ENCODE results near the gene SSH3. TPM values are rescaled to one million over a fixed set of nuclear protein-coding genes. Genes with fewer than 3 reads are reported as not detected.

The SSH3 gene
- total RNA-seq, 1 donor from 2014 or later: 35.0 TPM

DNA sequence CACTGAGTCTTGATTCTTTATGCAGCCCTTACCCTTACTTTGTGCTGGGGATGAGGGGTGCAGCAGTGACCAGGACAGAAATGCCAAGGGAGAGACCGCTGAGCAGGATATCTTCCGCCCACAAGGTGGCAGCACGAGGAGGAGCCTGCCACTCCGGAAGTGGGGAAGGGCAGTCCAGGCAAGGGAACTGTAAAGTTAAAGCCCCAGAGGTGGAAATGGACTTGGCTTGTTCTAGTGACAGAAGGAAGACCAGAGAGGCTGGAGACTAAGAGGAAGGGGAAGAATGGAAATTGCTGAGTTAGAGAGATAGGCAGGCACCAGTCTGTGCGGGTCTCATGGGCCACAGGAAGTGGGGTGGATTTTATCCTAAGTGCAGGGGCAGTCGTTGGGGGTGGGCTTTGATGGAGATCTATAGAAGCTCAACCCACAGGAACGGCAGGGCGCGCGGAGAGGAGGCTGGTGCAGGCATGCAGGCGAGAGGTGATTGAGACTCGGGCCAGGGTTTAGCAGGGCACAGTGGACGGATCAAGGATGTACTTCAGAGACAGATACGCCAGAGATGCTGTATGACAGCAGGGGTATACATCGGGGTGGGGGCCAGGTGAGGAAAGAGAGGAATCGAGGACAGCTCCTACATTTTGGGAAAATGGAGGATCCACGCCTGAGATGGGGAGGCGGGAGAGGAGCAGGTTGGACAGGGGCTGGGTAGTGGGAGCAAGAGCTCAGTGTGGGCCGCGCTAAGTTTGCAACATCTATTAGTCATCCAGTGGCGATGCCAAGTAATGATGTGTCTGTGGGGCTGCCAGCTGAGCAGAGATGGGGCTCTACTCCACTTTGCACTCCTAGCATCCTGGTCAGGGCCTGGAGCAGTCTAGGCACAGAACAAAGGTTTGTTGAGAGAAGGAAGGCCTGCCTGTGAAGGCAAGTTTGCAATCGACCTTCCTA is 40.3 kb upstream of the SSH3 start:
- H3K4me3 ChIP-seq (ENCODE audit: low read depth, low read length): no peak overlapping the region
- H3K27me3 ChIP-seq (ENCODE audit: control insufficient read depth, insufficient read depth, low read length): no peaks in the 10 kb centered on the region
- TF ChIP-seq, protein P1, sequence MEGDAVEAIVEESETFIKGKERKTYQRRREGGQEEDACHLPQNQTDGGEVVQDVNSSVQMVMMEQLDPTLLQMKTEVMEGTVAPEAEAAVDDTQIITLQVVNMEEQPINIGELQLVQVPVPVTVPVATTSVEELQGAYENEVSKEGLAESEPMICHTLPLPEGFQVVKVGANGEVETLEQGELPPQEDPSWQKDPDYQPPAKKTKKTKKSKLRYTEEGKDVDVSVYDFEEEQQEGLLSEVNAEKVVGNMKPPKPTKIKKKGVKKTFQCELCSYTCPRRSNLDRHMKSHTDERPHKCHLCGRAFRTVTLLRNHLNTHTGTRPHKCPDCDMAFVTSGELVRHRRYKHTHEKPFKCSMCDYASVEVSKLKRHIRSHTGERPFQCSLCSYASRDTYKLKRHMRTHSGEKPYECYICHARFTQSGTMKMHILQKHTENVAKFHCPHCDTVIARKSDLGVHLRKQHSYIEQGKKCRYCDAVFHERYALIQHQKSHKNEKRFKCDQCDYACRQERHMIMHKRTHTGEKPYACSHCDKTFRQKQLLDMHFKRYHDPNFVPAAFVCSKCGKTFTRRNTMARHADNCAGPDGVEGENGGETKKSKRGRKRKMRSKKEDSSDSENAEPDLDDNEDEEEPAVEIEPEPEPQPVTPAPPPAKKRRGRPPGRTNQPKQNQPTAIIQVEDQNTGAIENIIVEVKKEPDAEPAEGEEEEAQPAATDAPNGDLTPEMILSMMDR (IDR thresholded peaks at IDR 0.05; ENCODE audit: insufficient read depth, low read length, severe bottlenecking): peak; percentile 85
- peak; percentile 91 for FAIRE-seq
- DNase-seq (ENCODE audit: low read depth): peak; percentile 85
- peaks cover 2% of the 10 kb centered on the region for H3K36me3 ChIP-seq (ENCODE audit: control insufficient read depth, insufficient read depth, low read length)

DNA sequence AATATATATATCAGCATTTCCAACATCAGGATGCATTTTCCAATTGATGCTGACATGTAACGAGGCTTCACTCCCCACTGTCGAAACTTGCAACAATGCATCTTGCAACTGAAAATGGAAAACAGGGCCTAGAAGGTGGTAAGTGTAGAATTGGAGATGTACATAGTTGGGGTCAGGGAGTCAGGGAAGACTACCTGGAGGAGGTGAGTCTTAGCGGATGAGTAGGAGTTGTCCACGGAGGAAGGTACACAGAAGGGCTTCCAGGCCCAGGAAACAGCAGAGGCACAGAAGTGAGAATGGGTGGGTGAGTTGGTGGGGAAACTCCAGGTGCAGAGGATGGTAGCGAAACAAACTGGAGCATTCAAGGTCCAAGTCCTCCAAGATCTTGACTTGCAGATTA is 39.1 kb upstream of the SSH3 start:
- FAIRE-seq (no peak), DNase-seq (ENCODE audit: low read depth) (no peak)
- peaks cover 11% of the 10 kb centered on the region for H3K36me3 ChIP-seq (ENCODE audit: control insufficient read depth, insufficient read depth, low read length)

DNA sequence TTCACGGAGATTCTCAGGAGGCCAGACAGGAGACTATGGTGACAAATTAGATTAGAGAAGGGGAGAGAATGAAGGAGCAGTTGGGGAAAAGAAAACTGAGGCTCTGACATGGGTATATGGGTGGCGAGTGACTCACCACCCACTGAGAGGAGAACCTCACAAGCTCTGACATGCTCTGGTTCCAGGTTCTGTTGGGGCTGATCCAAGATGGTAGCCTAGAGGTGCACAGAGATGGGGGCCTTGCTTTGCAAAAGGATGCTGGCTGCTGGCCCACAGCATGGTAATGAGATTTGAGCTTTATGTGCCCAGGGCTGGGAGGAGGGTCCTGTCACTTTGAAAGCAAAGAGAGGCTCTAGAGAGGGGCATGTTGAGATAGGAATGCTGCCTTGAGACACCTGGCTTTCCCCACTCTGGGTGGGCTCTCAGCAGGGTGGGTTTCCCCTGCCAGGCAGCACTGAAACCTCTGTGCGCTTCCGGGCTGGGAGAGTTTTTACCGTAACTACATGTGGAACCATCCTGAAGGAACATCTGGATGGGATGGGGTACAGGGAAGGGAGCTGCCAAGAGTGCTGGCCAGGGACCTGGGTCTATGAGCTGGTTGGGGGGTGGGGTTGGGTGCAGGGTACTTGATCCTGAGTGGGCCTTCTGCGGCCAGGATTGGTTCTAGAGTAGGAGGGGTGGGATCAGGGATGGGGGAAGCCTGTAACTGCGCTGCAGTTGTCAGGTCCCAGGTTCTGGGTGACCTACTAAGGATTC is 38.3 kb upstream of the SSH3 start:
- H3K36me3 ChIP-seq (ENCODE audit: control insufficient read depth, insufficient read depth, low read length): peaks cover 13% of the 10 kb centered on the region
- no peak for FAIRE-seq
- peak; percentile 82 for DNase-seq (ENCODE audit: low read depth)

More for the DNA sequence above, 39.1 kb upstream of the SSH3 start:
- no peaks in the 10 kb centered on the region for H3K27me3 ChIP-seq (ENCODE audit: control insufficient read depth, insufficient read depth, low read length)
- TF ChIP-seq, protein P1 (IDR thresholded peaks at IDR 0.05; ENCODE audit: insufficient read depth, low read length, severe bottlenecking): no peak
- H3K4me3 ChIP-seq (ENCODE audit: low read depth, low read length): no peak overlapping the region

DNA sequence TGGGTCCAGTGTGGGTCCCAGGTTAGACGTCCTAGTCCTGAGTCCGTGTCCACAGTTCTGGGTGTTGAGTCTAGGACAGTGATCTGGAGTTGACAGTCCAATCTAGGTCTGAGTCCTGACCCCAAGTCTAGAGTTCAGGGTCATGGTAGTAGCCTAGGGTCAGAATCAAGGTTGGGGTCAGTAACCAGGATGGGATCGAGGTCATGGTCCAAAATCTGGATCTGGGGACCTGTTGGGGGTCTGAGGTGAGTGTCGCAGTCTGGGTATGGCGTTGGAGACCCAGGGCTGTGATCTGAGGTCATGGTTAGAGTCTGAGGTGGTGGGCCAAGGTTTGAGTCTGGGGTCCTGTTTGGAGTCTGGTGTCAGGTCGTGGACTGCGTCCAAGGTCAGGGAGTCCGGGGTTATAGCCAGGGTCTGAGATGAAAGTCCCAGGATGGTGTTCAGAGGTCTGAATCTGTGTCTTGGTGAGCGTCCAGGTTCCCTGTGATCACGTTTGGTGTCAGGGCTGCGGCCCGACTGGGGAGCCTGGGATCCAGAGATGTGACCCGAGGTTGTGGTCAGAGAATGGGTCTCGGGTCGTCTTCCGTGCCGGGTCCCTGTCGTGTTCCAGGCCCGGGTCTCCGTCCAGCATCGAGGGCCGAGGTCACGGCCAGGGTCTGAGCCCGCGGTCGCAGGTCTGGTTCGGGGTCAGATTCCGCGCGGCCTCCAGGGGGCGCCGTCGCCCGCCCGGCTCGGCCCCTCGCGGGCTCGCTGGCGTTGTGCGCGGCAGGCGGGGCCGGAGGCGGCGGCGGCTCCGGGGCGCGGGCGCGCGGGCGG is 37.5 kb upstream of the SSH3 start:
- H3K27me3 ChIP-seq (ENCODE audit: control insufficient read depth, insufficient read depth, low read length): no peaks in the 10 kb centered on the region
- peak overlapping the region; percentile 11 for H3K4me3 ChIP-seq (ENCODE audit: low read depth, low read length)
- TF ChIP-seq, protein P1 (IDR thresholded peaks at IDR 0.05; ENCODE audit: insufficient read depth, low read length, severe bottlenecking): peak; percentile 84
- FAIRE-seq (no peak), DNase-seq (ENCODE audit: low read depth) (no peak)
- peaks cover 15% of the 10 kb centered on the region for H3K36me3 ChIP-seq (ENCODE audit: control insufficient read depth, insufficient read depth, low read length)

More for the DNA sequence above, 38.3 kb upstream of the SSH3 start:
- H3K27me3 ChIP-seq (ENCODE audit: control insufficient read depth, insufficient read depth, low read length): no peaks in the 10 kb centered on the region
- H3K4me3 ChIP-seq (ENCODE audit: low read depth, low read length): no peak overlapping the region
- TF ChIP-seq, protein P1 (IDR thresholded peaks at IDR 0.05; ENCODE audit: insufficient read depth, low read length, severe bottlenecking): no peak

DNA sequence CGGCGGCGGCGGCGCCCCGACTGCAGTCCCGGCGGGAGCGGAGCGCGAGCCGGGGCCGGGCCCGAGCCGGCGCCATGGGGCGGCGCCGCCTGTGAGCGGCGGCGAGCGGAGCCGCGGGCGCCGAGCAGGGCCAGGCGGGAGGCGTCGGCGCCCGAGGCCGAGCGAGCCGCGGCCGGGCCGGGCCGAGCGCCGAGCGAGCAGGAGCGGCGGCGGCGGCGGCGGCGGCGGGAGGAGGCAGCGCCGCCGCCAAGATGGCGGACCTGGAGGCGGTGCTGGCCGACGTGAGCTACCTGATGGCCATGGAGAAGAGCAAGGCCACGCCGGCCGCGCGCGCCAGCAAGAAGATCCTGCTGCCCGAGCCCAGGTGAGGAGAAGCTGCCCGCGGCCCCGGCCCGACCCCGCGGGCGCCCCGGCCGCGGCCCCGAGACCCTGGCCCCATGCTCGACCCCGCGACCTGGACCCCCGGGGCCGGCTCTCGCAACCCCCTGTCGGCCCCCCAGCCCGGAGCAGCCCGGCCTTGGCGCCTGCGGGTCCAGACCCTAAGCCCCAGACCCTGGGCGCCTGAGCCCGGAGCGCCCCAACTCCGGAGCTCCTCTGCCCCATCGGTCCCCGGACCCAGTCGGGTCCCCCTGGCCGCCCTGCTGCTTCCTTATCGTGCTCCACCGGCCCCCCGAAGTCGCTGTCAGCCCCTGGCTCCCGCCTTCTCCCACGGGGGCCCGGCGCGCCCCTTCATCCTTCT is 36.7 kb upstream of the SSH3 start, which contains the start of gene GRK2:
Gene GRK2 (plus strand): TSS at position 25 of the 739 bp plus-strand sequence. CDS start 227 bp downstream, at position 252.
- TF ChIP-seq, protein P1 (IDR thresholded peaks at IDR 0.05; ENCODE audit: insufficient read depth, low read length, severe bottlenecking): no peak
- H3K36me3 ChIP-seq (ENCODE audit: control insufficient read depth, insufficient read depth, low read length): peaks cover 17% of the 10 kb centered on the region
- DNase-seq (ENCODE audit: low read depth) (no peak), FAIRE-seq (no peak)
- no peaks in the 10 kb centered on the region for H3K27me3 ChIP-seq (ENCODE audit: control insufficient read depth, insufficient read depth, low read length)
- H3K4me3 ChIP-seq (ENCODE audit: low read depth, low read length): peak within 1 kb of the TSS; percentile 76

All from bronchial epithelial cell (primary cell).